ENCODE measurements around the gene MASP1.

DNA sequence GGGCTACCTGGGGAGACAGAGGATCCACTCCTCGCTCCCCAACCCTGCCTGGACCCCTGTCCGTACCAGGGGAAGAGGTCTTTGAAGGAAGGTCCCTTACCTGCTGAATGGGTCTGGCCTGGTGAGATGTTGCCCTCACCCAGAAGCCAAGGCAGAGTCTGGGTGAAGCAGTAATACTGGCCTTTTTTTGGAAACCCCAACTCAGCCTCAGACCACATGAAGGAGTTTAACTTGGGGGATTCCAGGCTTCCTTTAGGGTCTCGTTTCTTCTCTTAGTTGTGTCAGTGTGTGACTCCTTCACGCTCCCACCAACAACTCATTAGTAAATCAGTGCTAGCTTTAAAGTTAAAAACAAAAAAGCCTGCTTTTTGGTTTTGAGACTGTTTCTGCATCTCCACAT, 48.6 kb downstream of the MASP1 start:
- TF ChIP-seq ARNTL (CRISPR knock-in tag; IDR thresholded peaks at IDR 0.05; ENCODE audit: borderline replicate concordance, low read depth) (no peak), POU6F1 (CRISPR knock-in tag; IDR thresholded peaks at IDR 0.05; ENCODE audit: borderline replicate concordance, low read depth) (no peak), RARB (CRISPR knock-in tag; IDR thresholded peaks at IDR 0.05) (no peak), SNAI2 (CRISPR knock-in tag; IDR thresholded peaks at IDR 0.05) (no peak), ZFP30 (CRISPR knock-in tag; IDR thresholded peaks at IDR 0.05) (no peak), GLIS3 (CRISPR knock-in tag; IDR thresholded peaks at IDR 0.05) (no peak)
- TF ChIP-seq, protein P1, sequence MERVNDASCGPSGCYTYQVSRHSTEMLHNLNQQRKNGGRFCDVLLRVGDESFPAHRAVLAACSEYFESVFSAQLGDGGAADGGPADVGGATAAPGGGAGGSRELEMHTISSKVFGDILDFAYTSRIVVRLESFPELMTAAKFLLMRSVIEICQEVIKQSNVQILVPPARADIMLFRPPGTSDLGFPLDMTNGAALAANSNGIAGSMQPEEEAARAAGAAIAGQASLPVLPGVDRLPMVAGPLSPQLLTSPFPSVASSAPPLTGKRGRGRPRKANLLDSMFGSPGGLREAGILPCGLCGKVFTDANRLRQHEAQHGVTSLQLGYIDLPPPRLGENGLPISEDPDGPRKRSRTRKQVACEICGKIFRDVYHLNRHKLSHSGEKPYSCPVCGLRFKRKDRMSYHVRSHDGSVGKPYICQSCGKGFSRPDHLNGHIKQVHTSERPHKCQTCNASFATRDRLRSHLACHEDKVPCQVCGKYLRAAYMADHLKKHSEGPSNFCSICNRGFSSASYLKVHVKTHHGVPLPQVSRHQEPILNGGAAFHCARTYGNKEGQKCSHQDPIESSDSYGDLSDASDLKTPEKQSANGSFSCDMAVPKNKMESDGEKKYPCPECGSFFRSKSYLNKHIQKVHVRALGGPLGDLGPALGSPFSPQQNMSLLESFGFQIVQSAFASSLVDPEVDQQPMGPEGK (CRISPR knock-in tag; IDR thresholded peaks at IDR 0.05; ENCODE audit: borderline replicate concordance) = no peak

Data from SK-N-SH treated with all-trans-retinoic acid at 6 μM for 48 hours (cell line).